Smooth muscle cell of the pulmonary artery (primary cell): ENCODE results near the gene SLC38A5. TPM values are rescaled to one million over a fixed set of nuclear protein-coding genes. Genes with fewer than 3 reads are reported as not detected.

ENCODE experiments used
- total RNA-seq: library from RNA; depleted of rRNA; stranded (reverse); fragments of >200 nt; gene quantifications from 2 replicates; pipeline ENCODE4 v1.2.3, GENCODE V29; 2014

The SLC38A5 gene
- total RNA-seq = 106 and 110 TPM in 2 replicates

GRCh38 chrX:48470110-48470832 lies at the start of gene SLC38A5:
Gene SLC38A5, minus strand, starts transcription at chrX:48470260. Its CDS starts 2,336 bp downstream, at chrX:48467924.

GRCh38 chrX:48508400-48509244 lies 38.6 kb upstream of the SLC38A5 start, which contains the start of gene PORCN:
Gene PORCN, plus strand, starts transcription at chrX:48508992. Its CDS starts 829 bp downstream, at chrX:48509821.

GRCh38 chrX:48475774-48476577 lies 5.9 kb upstream of the SLC38A5 start, which contains the start of gene FTSJ1:
Gene FTSJ1, plus strand, starts transcription at chrX:48476199. Its CDS starts 1,849 bp downstream, at chrX:48478048.

GRCh38 chrX:48411860-48412259 lies 58.2 kb downstream of the SLC38A5 start, which contains the start of gene SSX4B:
Gene SSX4B, minus strand, starts transcription at chrX:48411960. Its CDS starts 588 bp downstream, at chrX:48411372.

Other genes starting within 250 kb of the SLC38A5 start
- gene SSX1, start 214.9 kb downstream of the SLC38A5 start, total RNA-seq = not detected in 2 replicates
- not detected in 2 replicates for gene SSX3, start 113.6 kb downstream of the SLC38A5 start, total RNA-seq
- not detected in 2 replicates for gene SSX4, start 86.7 kb downstream of the SLC38A5 start, total RNA-seq
- gene SSX4B, start 58.3 kb downstream of the SLC38A5 start, total RNA-seq = not detected in 2 replicates
- gene FTSJ1, start 5.9 kb upstream of the SLC38A5 start, total RNA-seq = 50.7 and 50.8 TPM in 2 replicates
- 15.6 and 21.8 TPM in 2 replicates for gene PORCN, start 38.7 kb upstream of the SLC38A5 start, total RNA-seq
- gene EBP, start 51.5 kb upstream of the SLC38A5 start, total RNA-seq = 19.4 and 23.3 TPM in 2 replicates
- gene TBC1D25, start 69.5 kb upstream of the SLC38A5 start, total RNA-seq = 9.8 and 11.5 TPM in 2 replicates
- gene RBM3, start 104.2 kb upstream of the SLC38A5 start, total RNA-seq = 40.5 and 60.7 TPM in 2 replicates
- gene WDR13, start 127.2 kb upstream of the SLC38A5 start, total RNA-seq = 117 and 134 TPM in 2 replicates
- gene WAS, start 213.5 kb upstream of the SLC38A5 start, total RNA-seq = 0.13 TPM in 2 replicates
- gene SUV39H1, start 226.5 kb upstream of the SLC38A5 start, total RNA-seq = 2.3 and 2.9 TPM in 2 replicates